ENCODE data around the gene DNAJC17.

DNA sequence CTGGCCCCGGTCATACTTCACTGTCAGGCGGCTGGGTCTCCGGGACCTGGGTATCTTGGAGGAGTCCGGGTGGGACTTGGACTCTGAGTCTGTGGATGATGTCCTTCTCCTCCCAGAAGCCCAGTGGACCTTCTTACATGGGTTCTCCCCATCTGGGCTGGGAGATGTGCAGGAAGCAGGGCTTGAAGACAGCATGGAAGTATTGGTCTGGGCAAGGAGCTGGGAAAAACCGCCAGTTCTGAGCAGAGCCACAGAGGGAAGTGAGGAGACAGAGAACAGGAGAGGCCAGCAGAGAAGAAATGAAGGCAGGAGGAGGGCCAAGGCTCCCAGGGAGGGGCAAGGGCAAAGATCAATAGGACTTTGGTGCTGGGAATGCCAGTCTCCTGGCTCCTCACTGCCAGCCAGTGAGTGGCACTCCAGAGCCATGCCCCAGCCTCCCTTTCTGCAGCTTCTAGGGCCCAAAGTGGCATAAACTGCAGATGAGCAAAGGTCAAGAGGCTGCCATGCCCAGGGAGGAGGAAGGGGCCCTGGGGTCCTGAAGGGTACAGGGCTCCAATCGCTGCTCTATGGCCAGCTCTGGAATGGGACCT is 21.3 kb upstream of the DNAJC17 start, which contains the start of gene PPP1R14D:
- TF ChIP-seq, protein P1, sequence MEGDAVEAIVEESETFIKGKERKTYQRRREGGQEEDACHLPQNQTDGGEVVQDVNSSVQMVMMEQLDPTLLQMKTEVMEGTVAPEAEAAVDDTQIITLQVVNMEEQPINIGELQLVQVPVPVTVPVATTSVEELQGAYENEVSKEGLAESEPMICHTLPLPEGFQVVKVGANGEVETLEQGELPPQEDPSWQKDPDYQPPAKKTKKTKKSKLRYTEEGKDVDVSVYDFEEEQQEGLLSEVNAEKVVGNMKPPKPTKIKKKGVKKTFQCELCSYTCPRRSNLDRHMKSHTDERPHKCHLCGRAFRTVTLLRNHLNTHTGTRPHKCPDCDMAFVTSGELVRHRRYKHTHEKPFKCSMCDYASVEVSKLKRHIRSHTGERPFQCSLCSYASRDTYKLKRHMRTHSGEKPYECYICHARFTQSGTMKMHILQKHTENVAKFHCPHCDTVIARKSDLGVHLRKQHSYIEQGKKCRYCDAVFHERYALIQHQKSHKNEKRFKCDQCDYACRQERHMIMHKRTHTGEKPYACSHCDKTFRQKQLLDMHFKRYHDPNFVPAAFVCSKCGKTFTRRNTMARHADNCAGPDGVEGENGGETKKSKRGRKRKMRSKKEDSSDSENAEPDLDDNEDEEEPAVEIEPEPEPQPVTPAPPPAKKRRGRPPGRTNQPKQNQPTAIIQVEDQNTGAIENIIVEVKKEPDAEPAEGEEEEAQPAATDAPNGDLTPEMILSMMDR (IDR thresholded peaks at IDR 0.05): no peak
- TF ChIP-seq POLR2A (IDR thresholded peaks at IDR 0.05) (no peak), POLR2AphosphoS5 (IDR thresholded peaks at IDR 0.05) (no peak)
